A549 (cell line): Measurements from ENCODE around the gene ANO2.

Experiments
- CTCF ChIP-seq: fragments of >200 bp; sonication (Bioruptor Twin); formaldehyde crosslinking; IDR thresholded peaks from 3 replicates; pipeline ENCODE4 v1.5.1; 2016
- EHF ChIP-seq: fragments of 250-450 bp; sonication (Bioruptor Pico); IDR thresholded peaks from 2 replicates; pipeline ENCODE4 v1.5.0; 2020; ENCODE audit warnings: mild to moderate bottlenecking
- HOXA7 ChIP-seq: fragments of 250-450 bp; sonication (Bioruptor Pico); IDR thresholded peaks from 2 replicates; pipeline ENCODE4 v1.5.0; 2020; ENCODE audit warnings: mild to moderate bottlenecking, moderate library complexity
- JUNB ChIP-seq: fragments of >200 bp; sonication (Bioruptor Twin); formaldehyde crosslinking; IDR thresholded peaks from 2 replicates; pipeline ENCODE4 v1.6.1; 2016
- MAX ChIP-seq: IDR thresholded peaks from 2 replicates; pipeline ENCODE4 v1.6.1; 2012
- POLR2A ChIP-seq: IDR thresholded peaks from 2 replicates; pipeline ENCODE4 v1.6.1; 2012; ENCODE audit warnings: mild to moderate bottlenecking, low read length
- SMC3 ChIP-seq: fragments of >200 bp; sonication (Bioruptor Twin); formaldehyde crosslinking; IDR thresholded peaks from 3 replicates; pipeline ENCODE4 v1.6.1; 2018; ENCODE audit warnings: inconsistent platforms
- SREBF2 ChIP-seq: fragments of 450-650 bp; IDR thresholded peaks from 2 replicates; pipeline ENCODE4 v1.6.1; 2014; ENCODE audit warnings: mild to moderate bottlenecking, moderate library complexity

- TF ChIP-seq POLR2A: no peak
- TF ChIP-seq CTCF: no peak
- no peak for TF ChIP-seq SREBF2
- TF ChIP-seq MAX: no peak
- TF ChIP-seq JUNB: no peak
- TF ChIP-seq EHF (CRISPR knock-in tag): no peak
- TF ChIP-seq HOXA7 (CRISPR knock-in tag): no peak
- no peak for TF ChIP-seq SMC3
Measured at GRCh38 chr12:5807514-5808219, 137.4 kb downstream of the ANO2 start.
